ENCODE results near the gene CTAGE9.

- TF ChIP-seq CTCF (conservative IDR thresholded peaks at IDR 0.05; ENCODE audit: low read length) (no peak), EZH2phosphoT487 (IDR thresholded peaks at IDR 0.05; ENCODE audit: borderline replicate concordance, low read depth, low read length) (no peak)
These were observed 37.6 kb downstream of the CTAGE9 start for GRCh38 chr6:131673184-131673583.
